ENCODE measurements around the gene TUBAL3.

Gene TUBAL3

GRCh38 chr10:5373891-5374611 is 30.6 kb downstream of the TUBAL3 start:
- no peak for DNase-seq

GRCh38 chr10:5373307-5373706 is 31.3 kb downstream of the TUBAL3 start:
- no peak for DNase-seq

- no peak for DNase-seq
These were observed 33.9 kb downstream of the TUBAL3 start for GRCh38 chr10:5370493-5371352.

GRCh38 chr10:5369362-5370158 is 35.1 kb downstream of the TUBAL3 start:
- DNase-seq, result no peak

- no peak for DNase-seq
These were observed 38.7 kb downstream of the TUBAL3 start for GRCh38 chr10:5365928-5366327.

- DNase-seq, result no peak
These were observed 39.7 kb downstream of the TUBAL3 start, which contains the start of gene UCN3 for GRCh38 chr10:5364890-5365338. TSS of gene UCN3 (plus strand) at chr10:5364966. CDS start at chr10:5373721, 8,755 bp downstream.

- no peak for DNase-seq
These were observed 40.3 kb downstream of the TUBAL3 start for GRCh38 chr10:5364374-5364773.

GRCh38 chr10:5362873-5363272 is 41.8 kb downstream of the TUBAL3 start:
- DNase-seq, result no peak

- DNase-seq, result no peak
These were observed 42.7 kb downstream of the TUBAL3 start for GRCh38 chr10:5361966-5362365.

- no peak for DNase-seq
These were observed 44.2 kb downstream of the TUBAL3 start for GRCh38 chr10:5360318-5360915.

GRCh38 chr10:5356302-5356763 is 48.3 kb downstream of the TUBAL3 start:
- DNase-seq, result no peak

GRCh38 chr10:5355594-5356301 is 48.9 kb downstream of the TUBAL3 start:
- DNase-seq, result no peak

GRCh38 chr10:5354068-5354467 is 50.6 kb downstream of the TUBAL3 start:
- DNase-seq, result no peak

GRCh38 chr10:5349362-5349761 is 55.3 kb downstream of the TUBAL3 start:
- DNase-seq, result no peak

- DNase-seq, result no peak
These were observed 57.7 kb downstream of the TUBAL3 start for GRCh38 chr10:5346881-5347280.

- DNase-seq, result no peak
These were observed 59.9 kb downstream of the TUBAL3 start for GRCh38 chr10:5344746-5345145.

GRCh38 chr10:5343979-5344378 is 60.6 kb downstream of the TUBAL3 start:
- DNase-seq, result no peak

- no peak for DNase-seq
These were observed 61.1 kb downstream of the TUBAL3 start for GRCh38 chr10:5343561-5343960.

All from 8988T (cell line).